ENCODE data around the gene KNTC1.
A peak's percentile ranks its signal among the peaks of the same experiment; 100 is the strongest.

The KNTC1 gene

DNA sequence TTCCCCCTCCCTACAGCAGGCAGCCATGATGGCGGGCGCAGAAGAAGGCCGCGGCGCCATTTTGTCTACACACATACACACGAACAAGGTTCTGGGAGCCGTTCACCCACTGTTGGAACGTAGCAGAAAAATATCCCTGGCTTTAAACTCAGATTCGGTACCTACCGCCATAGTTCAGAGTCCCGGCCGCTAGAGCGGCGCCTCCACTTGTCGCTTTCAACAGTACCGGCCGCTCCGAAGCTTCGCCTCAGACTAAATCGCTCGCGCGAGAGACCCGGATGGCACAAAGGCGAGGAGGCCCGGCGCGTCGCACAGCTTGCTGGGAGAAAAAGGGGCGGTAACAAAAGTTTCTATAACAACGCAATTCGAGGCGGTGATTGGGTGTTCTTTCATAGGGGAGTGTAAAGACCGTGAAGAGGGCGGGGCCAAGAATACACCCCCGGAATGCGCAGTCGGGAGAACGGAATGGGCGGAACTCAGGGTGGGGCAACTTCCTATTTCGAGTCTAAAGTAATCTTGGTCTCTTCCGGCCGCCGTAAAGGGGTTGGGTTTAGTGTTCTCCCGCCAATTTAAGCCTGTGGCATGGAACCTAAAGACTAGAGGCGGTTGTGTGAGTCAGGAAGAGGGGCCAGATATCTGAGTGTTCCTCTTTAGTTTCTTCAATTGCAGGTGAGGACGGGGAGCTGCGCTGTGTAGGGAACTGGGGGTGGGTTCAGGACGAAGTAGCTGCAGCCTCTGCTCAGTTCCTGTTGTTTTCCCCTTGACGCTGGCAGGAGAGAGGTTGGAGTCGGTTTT, at the start of gene KNTC1, which contains the start of gene RSRC2 (continued):
- TF ChIP-seq ZNF23 (tag by site-specific recombination; IDR thresholded peaks at IDR 0.05; ENCODE audit: borderline replicate concordance) (no peak), ZBTB21 (tag by site-specific recombination; IDR thresholded peaks at IDR 0.05) (peak; percentile 37; the same call in 1 of the 2 replicates), ZNF174 (tag by site-specific recombination; IDR thresholded peaks at IDR 0.05) (no peak), ZNF610 (tag by site-specific recombination; IDR thresholded peaks at IDR 0.05; ENCODE audit: borderline replicate concordance) (peak; percentile 90), ZNF239 (tag by site-specific recombination; IDR thresholded peaks at IDR 0.05) (no peak), ZNF2 (tag by site-specific recombination; IDR thresholded peaks at IDR 0.05) (peak; percentile 67), ZBTB48 (tag by site-specific recombination; IDR thresholded peaks at IDR 0.05) (peak; percentile 36; the same call in 1 of the 2 replicates), BCL11A (tag by site-specific recombination; IDR thresholded peaks at IDR 0.05; ENCODE audit: low read depth) (no peak), ZNF560 (tag by site-specific recombination; IDR thresholded peaks at IDR 0.05; ENCODE audit: borderline replicate concordance) (no peak), ZNF785 (tag by site-specific recombination; IDR thresholded peaks at IDR 0.05) (no peak), KLF10 (tag by site-specific recombination; IDR thresholded peaks at IDR 0.05) (peak; percentile 92), YY2 (tag by site-specific recombination; IDR thresholded peaks at IDR 0.05) (peak; percentile 98), MZF1 (tag by site-specific recombination; IDR thresholded peaks at IDR 0.05; ENCODE audit: borderline replicate concordance) (no peak), ZNF302 (tag by site-specific recombination; IDR thresholded peaks at IDR 0.05; ENCODE audit: low read depth) (no peak), ZNF530 (tag by site-specific recombination; IDR thresholded peaks at IDR 0.05; ENCODE audit: low read depth) (no peak), FEZF1 (tag by site-specific recombination; IDR thresholded peaks at IDR 0.05) (0 out of 2 replicates have a peak, but pooled peaks have one; percentile 12), ZNF248 (tag by site-specific recombination; IDR thresholded peaks at IDR 0.05) (no peak), ZNF146 (tag by site-specific recombination; IDR thresholded peaks at IDR 0.05) (peak; percentile 43; the same call in 1 of the 2 replicates), ZNF48 (tag by site-specific recombination; IDR thresholded peaks at IDR 0.05) (no peak), ZNF324 (tag by site-specific recombination; IDR thresholded peaks at IDR 0.05) (peak; percentile 78), ZNF16 (tag by site-specific recombination; IDR thresholded peaks at IDR 0.05; ENCODE audit: low read depth) (no peak; the same call in 1 of the 2 replicates), ZNF629 (tag by site-specific recombination; IDR thresholded peaks at IDR 0.05) (peak; percentile 74), ZBTB7A (tag by site-specific recombination; IDR thresholded peaks at IDR 0.05; ENCODE audit: low read depth) (no peak), ZNF133 (tag by site-specific recombination; IDR thresholded peaks at IDR 0.05) (no peak), ZNF24 (tag by site-specific recombination; IDR thresholded peaks at IDR 0.05) (peak; percentile 68), ZFHX2 (tag by site-specific recombination; conservative IDR thresholded peaks at IDR 0.05) (peak; percentile 56), GLIS1 (tag by site-specific recombination; IDR thresholded peaks at IDR 0.05) (peak; percentile 77)
- TF ChIP-seq, protein P1, sequence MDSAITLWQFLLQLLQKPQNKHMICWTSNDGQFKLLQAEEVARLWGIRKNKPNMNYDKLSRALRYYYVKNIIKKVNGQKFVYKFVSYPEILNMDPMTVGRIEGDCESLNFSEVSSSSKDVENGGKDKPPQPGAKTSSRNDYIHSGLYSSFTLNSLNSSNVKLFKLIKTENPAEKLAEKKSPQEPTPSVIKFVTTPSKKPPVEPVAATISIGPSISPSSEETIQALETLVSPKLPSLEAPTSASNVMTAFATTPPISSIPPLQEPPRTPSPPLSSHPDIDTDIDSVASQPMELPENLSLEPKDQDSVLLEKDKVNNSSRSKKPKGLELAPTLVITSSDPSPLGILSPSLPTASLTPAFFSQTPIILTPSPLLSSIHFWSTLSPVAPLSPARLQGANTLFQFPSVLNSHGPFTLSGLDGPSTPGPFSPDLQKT (IDR thresholded peaks at IDR 0.05; ENCODE audit: borderline replicate concordance, low read depth, low read length), result 0 out of 2 replicates have a peak, but pooled peaks have one; percentile 43
- TF ChIP-seq, protein P2, sequence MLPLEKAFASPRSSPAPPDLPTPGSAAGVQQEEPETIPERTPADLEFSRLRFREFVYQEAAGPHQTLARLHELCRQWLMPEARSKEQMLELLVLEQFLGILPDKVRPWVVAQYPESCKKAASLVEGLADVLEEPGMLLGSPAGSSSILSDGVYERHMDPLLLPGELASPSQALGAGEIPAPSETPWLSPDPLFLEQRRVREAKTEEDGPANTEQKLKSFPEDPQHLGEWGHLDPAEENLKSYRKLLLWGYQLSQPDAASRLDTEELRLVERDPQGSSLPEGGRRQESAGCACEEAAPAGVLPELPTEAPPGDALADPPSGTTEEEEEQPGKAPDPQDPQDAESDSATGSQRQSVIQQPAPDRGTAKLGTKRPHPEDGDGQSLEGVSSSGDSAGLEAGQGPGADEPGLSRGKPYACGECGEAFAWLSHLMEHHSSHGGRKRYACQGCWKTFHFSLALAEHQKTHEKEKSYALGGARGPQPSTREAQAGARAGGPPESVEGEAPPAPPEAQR (tag by site-specific recombination; IDR thresholded peaks at IDR 0.05), result no peak
